Keratinocyte (primary cell): ENCODE measurements around the gene ATAD1. TPM values are rescaled to one million over a fixed set of nuclear protein-coding genes. Genes with fewer than 3 reads are reported as not detected.

Experiments
- DNase-seq: peaks from one replicate; pipeline ENCODE4 v3.0.0-alpha.2; 2011; ENCODE audit warnings: low read depth, missing footprints, low spot score
- FAIRE-seq: peaks from 2 replicates; lab custom pipeline; 2011; peaks lifted over from hg19 to GRCh38; lab: Jason Lieb, UNC
- H2AFZ ChIP-seq: 2 replicates; pipeline ENCODE4 v1.6.0; 2012; ENCODE audit warnings: low read length, control low read depth, inconsistent platforms; ENCODE audit not compliant: control insufficient read depth
- H3K27ac ChIP-seq: 2 replicates; pipeline ENCODE4 v1.5.1; 2011; ENCODE audit warnings: low read length; ENCODE audit not compliant: control insufficient read depth, insufficient read depth
- H3K27me3 ChIP-seq: 3 replicates; pipeline ENCODE4 v1.6.0; 2011; ENCODE audit warnings: low read length; ENCODE audit not compliant: control insufficient read depth, insufficient read depth; ENCODE audit errors: extremely low read depth
- H3K36me3 ChIP-seq, 2 experiments: 2 replicates in 1 of 2; 3 replicates in 1 of 2; pipeline ENCODE4 v1.5.1; 2011; ENCODE audit warnings: low read length in 2 of 2, mild to moderate bottlenecking in 1 of 2; ENCODE audit not compliant: control insufficient read depth in 2 of 2, insufficient read depth in 2 of 2; ENCODE audit errors: extremely low read depth in 1 of 2
- H3K4me1 ChIP-seq: 3 replicates; pipeline ENCODE4 v1.5.1; 2011; ENCODE audit warnings: low read length; ENCODE audit not compliant: control insufficient read depth, insufficient read depth; ENCODE audit errors: extremely low read depth
- H3K4me2 ChIP-seq: 3 replicates; pipeline ENCODE4 v1.6.0; 2011; ENCODE audit warnings: low read depth, low read length; ENCODE audit not compliant: control insufficient read depth, insufficient read depth; ENCODE audit errors: extremely low read depth
- H3K4me3 ChIP-seq, 3 experiments: fragments of 200-600 bp in 1 of 3; sonication (generic) in 1 of 3; 2 replicates in 2 of 3; 3 replicates in 1 of 3; pipeline ENCODE4 v1.5.1; 2011 to 2016; ENCODE audit warnings: low read length in 3 of 3, mild to moderate bottlenecking in 3 of 3, control low read depth in 2 of 3, inconsistent platforms in 1 of 3, low read depth in 1 of 3, mixed read lengths in 1 of 3, mixed run types in 1 of 3, moderate library complexity in 1 of 3; ENCODE audit not compliant: control insufficient read depth in 2 of 3, insufficient read depth in 2 of 3; ENCODE audit errors: extremely low read depth in 1 of 3
- H3K79me2 ChIP-seq: 2 replicates; pipeline ENCODE4 v1.6.0; 2012; ENCODE audit warnings: low read length; ENCODE audit not compliant: control insufficient read depth, insufficient read depth
- H3K9ac ChIP-seq: 3 replicates; pipeline ENCODE4 v1.6.0; 2011; ENCODE audit warnings: low read length; ENCODE audit not compliant: control insufficient read depth, insufficient read depth; ENCODE audit errors: extremely low read depth
- H3K9me1 ChIP-seq: 3 replicates; pipeline ENCODE4 v1.6.0; 2011; ENCODE audit warnings: low read length; ENCODE audit not compliant: control insufficient read depth, insufficient read depth; ENCODE audit errors: extremely low read depth
- H3K9me3 ChIP-seq: 2 replicates; pipeline ENCODE4 v1.5.1; 2012; ENCODE audit warnings: low read depth, low read length; ENCODE audit not compliant: control insufficient read depth
- H4K20me1 ChIP-seq: 3 replicates; pipeline ENCODE4 v1.6.0; 2011; ENCODE audit warnings: low read length; ENCODE audit not compliant: control insufficient read depth, insufficient read depth; ENCODE audit errors: extremely low read depth
- EZH2 ChIP-seq: IDR thresholded peaks from one replicate; pipeline ENCODE4 v1.6.1; 2012; ENCODE audit warnings: inconsistent platforms, mild to moderate bottlenecking, low read length, moderate library complexity
- dilution Hi-C: fragments of 300-500 bp; cut with MboI; formaldehyde crosslinking; loops from one replicate; pipeline ENCODE4 v1.7.0; 2020; ENCODE audit warnings: low sequenced_read_pairs; ENCODE audit not compliant: extremely low pct_ligation_motif_present
- polyA plus RNA-seq, 5 experiments: library from polyadenylated mRNA; depleted of rRNA in 3 of 5; stranded (reverse) in 3 of 5; stranded (forward) in 1 of 5; unstranded in 1 of 5; fragments of >200 nt; gene quantifications; 1 replicate in 1 of 5; 2 replicates in 3 of 5; 3 replicates in 1 of 5; pipeline versions ENCODE4 v1.2.1 to v1.2.3, GENCODE V29; 2011 to 2012; ENCODE audit warnings: missing spikeins in 2 of 5, low read depth in 1 of 5, low replicate concordance in 1 of 5
- TF ChIP-seq, protein P1 (sequence below), 3 experiments: IDR thresholded peaks in 1 of 3; conservative IDR thresholded peaks in 1 of 3; optimal IDR thresholded peaks in 1 of 3; 2 replicates in 2 of 3; 3 replicates in 1 of 3; pipeline versions ENCODE3 to v1.5.1; 2011; ENCODE audit warnings: low read length in 3 of 3, mild to moderate bottlenecking in 3 of 3, moderate library complexity in 2 of 3, control low read depth in 1 of 3, inconsistent platforms in 1 of 3; ENCODE audit not compliant: insufficient read depth in 2 of 3; ENCODE audit errors: extremely low read depth in 1 of 3

ATAD1 gene
- polyA plus RNA-seq, 1 donor (not counting 4 experiments of a cell fraction or from before 2014, with no cell fraction given) = 51.0 TPM

DNA sequence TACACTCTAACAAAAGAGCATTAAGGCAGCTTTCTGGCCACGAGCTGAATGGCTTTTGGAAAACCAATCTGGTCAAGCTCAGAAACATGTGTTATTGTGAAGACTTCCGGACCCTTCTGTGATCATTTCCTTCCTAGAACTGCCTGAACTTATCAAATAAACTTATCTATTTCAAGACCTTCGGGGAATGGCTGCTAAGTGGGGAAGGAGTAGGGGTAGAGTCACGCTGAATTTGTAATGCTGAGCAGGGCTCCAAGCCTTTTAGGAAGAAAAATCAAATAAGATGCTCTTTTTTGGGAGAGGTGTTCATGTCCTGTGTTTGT lies 101.7 kb downstream of the ATAD1 start:
- H3K9ac ChIP-seq = no peak overlapping the region
- no peaks in the 10 kb centered on the region for H3K4me1 ChIP-seq
- no peak overlapping the region for H3K4me2 ChIP-seq
- H3K27ac ChIP-seq = no peak overlapping the region
- H3K4me3 ChIP-seq = no peak overlapping the region
- H3K9me3 ChIP-seq = no peaks in the 10 kb centered on the region
- no peak for DNase-seq
- no peaks in the 10 kb centered on the region for H3K27me3 ChIP-seq
- no peak overlapping the region for H2AFZ ChIP-seq
- no peaks in the 10 kb centered on the region for H3K79me2 ChIP-seq
- H3K9me1 ChIP-seq = no peaks in the 10 kb centered on the region
- dilution Hi-C loops = no loop called here
- no peak for TF ChIP-seq EZH2
- TF ChIP-seq, protein P1, sequence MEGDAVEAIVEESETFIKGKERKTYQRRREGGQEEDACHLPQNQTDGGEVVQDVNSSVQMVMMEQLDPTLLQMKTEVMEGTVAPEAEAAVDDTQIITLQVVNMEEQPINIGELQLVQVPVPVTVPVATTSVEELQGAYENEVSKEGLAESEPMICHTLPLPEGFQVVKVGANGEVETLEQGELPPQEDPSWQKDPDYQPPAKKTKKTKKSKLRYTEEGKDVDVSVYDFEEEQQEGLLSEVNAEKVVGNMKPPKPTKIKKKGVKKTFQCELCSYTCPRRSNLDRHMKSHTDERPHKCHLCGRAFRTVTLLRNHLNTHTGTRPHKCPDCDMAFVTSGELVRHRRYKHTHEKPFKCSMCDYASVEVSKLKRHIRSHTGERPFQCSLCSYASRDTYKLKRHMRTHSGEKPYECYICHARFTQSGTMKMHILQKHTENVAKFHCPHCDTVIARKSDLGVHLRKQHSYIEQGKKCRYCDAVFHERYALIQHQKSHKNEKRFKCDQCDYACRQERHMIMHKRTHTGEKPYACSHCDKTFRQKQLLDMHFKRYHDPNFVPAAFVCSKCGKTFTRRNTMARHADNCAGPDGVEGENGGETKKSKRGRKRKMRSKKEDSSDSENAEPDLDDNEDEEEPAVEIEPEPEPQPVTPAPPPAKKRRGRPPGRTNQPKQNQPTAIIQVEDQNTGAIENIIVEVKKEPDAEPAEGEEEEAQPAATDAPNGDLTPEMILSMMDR (optimal IDR thresholded peaks at IDR 0.05 in 1 of 3, IDR thresholded peaks at IDR 0.05 in 1 of 3, conservative IDR thresholded peaks at IDR 0.05 in 1 of 3; ENCODE audit: extremely low read depth in 1 of 3, insufficient read depth in 2 of 3, low read length in 3 of 3) = no peak
- H4K20me1 ChIP-seq = no peaks in the 10 kb centered on the region
- no peak for FAIRE-seq
- H3K36me3 ChIP-seq = no peaks in the 10 kb centered on the region

DNA sequence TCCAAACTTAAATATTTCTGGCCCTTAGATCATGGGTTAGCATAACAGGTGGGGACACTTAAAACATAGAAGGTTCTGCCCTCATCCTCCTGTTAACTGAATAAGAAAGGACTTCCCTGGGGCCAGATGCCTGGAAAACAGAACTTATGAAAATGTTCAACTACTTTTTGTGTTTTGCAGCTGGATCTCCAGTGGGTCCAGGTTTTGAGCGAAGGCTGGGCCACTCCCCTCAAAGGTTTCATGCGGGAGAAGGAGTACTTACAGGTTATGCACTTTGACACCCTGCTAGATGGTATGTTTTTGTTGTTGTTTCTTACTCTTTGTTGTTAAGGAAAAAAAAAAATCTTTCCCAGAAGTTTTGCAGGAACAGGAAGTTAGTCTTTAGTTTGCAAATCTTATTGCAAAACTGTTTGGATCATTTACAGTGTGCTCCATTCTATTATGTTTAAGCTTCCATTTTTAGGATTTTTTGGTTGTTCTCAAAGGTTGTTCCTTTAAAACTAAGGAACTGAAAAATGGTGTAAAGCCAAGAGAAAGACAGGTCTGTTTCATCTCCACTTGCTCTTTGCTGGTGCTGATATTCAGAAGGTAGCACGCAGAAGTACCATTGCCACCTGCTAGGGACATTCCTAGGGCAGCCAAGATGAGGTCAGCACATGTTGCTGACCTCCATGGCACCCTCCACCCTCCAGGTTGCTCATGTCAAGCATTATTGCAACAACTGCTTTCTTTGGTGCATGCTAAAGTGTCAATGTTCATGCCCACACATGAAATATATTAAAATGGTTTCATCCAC lies 102.3 kb downstream of the ATAD1 start:
- no peak for FAIRE-seq
- no peak overlapping the region for H3K9ac ChIP-seq
- H3K9me3 ChIP-seq = no peaks in the 10 kb centered on the region
- TF ChIP-seq, protein P1 (optimal IDR thresholded peaks at IDR 0.05 in 1 of 3, IDR thresholded peaks at IDR 0.05 in 1 of 3, conservative IDR thresholded peaks at IDR 0.05 in 1 of 3; ENCODE audit: extremely low read depth in 1 of 3, insufficient read depth in 2 of 3, low read length in 3 of 3) = no peak
- TF ChIP-seq EZH2 = no peak
- H3K79me2 ChIP-seq = no peaks in the 10 kb centered on the region
- no peaks in the 10 kb centered on the region for H3K4me1 ChIP-seq
- no peak overlapping the region for H3K4me3 ChIP-seq
- H2AFZ ChIP-seq = no peak overlapping the region
- H4K20me1 ChIP-seq = no peaks in the 10 kb centered on the region
- no peaks in the 10 kb centered on the region for H3K36me3 ChIP-seq
- no peaks in the 10 kb centered on the region for H3K9me1 ChIP-seq
- no peak overlapping the region for H3K4me2 ChIP-seq
- DNase-seq = no peak
- no peak overlapping the region for H3K27ac ChIP-seq
- no peaks in the 10 kb centered on the region for H3K27me3 ChIP-seq
- dilution Hi-C loops = no loop called here
